ENCODE measurements around the gene WRNIP1. TPM values are rescaled to one million over a fixed set of nuclear protein-coding genes. Genes with fewer than 3 reads are reported as not detected.

WRNIP1 gene
- total and polyA plus RNA-seq, 2 of the 8 experiments (the other 6 are each of a cell fraction or from before 2014, with no cell fraction given): 38.2 to 39.2 TPM

DNA sequence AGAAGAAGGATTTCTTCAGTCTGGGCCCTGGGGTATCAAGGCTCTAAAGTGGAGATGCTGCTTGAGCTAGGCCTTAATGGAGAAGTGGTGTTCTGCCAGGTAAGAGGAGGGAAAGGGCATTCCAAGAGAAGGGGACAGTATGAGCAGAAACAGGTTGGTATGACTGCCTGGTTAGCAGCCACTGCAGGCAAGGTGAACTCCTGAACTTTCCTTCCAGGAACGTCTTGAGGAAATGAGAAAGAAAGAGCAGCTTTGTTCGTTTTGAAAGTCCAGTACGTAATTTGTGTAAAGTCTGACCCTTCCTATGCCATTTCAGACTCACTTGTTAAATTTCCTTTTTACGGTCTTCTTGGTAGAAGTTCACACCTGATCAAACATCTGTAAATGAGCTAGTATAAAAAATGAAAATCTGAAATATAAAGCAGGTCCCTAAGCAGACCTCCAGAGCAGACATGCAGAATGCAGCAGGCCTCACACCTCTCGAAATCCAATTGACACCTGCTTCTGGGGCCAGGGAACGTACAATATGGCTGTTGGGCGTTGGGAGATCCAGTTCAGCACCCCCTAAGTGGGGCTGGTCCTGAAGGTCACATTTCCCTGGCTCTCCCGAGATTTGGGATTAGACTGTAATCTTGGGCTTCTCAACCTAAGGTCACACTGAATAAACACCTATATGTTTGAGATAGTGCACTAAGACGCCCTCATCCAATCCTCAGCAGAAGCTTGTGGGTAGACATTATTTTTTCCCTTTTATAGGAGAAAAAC, 48.1 kb upstream of the WRNIP1 start:
- Histone ChIP-seq H2BK12ac (ENCODE audit: low read depth, low read length) (no peak overlapping the region), H3K79me1 (ENCODE audit: low read depth, low read length) (no peaks in the 10 kb centered on the region), H3K36me3 (ENCODE audit: control insufficient read depth in 2 of 4, insufficient read depth in 4 of 4, low read length in 3 of 4) (no peaks in the 10 kb centered on the region), H2BK15ac (ENCODE audit: low read length) (no peak overlapping the region), H3K14ac (ENCODE audit: insufficient read length) (no peak overlapping the region), H3K27ac (ENCODE audit: low read depth, low read length) (no peak overlapping the region), H3K4me3 (ENCODE audit: extremely low read depth in 1 of 4, insufficient read depth in 2 of 4, low read depth in 3 of 4, low read length in 4 of 4) (no peak overlapping the region), H2AFZ (ENCODE audit: low read length) (no peak overlapping the region), H3K23me2 (ENCODE audit: low read depth, low read length) (no peaks in the 10 kb centered on the region), H4K91ac (replicated peaks; ENCODE audit: insufficient read length, low read length) (no peak overlapping the region), H2BK5ac (ENCODE audit: low read depth, low read length) (no peak overlapping the region), H3K27me3 (replicated peaks in 1 of 4; ENCODE audit: control insufficient read depth in 3 of 4, extremely low read depth in 1 of 4, insufficient read depth in 3 of 4, low read length in 3 of 4) (no peaks in the 10 kb centered on the region; a peak in 1 of 7 replicates), H2BK120ac (replicated peaks; ENCODE audit: low read depth, low read length) (no peak overlapping the region), H3K4me1 (replicated peaks in 1 of 4; ENCODE audit: control insufficient read depth in 3 of 4, insufficient read depth in 4 of 4, low read length in 3 of 4) (0 out of 7 replicates have a peak, but pooled peaks cover 0 to 2% (median 0%) of the 10 kb centered on the region in 4 experiments), H3K18ac (ENCODE audit: extremely low read depth, low read length) (no peak overlapping the region), H3K9me3 (ENCODE audit: insufficient read depth in 2 of 2, low read depth in 1 of 2, low read length in 1 of 2) (peaks cover 2 to 3% of the 10 kb centered on the region in 2 experiments; a peak in 2 of 4 replicates), H4K5ac (ENCODE audit: insufficient read length, low read depth, low read length) (no peak overlapping the region), H2AK5ac (ENCODE audit: low read depth, low read length) (no peak overlapping the region), H4K20me1 (replicated peaks in 1 of 2; ENCODE audit: control insufficient read depth in 1 of 2, insufficient read depth in 2 of 2, low read length in 2 of 2) (no peaks in the 10 kb centered on the region), H3K4ac (replicated peaks; ENCODE audit: insufficient read length, low read depth, low read length) (no peak overlapping the region), H3K79me2 (ENCODE audit: control insufficient read depth in 1 of 2, insufficient read depth in 2 of 2, low read length in 2 of 2) (no peaks in the 10 kb centered on the region), H3K9ac (replicated peaks in 1 of 4; ENCODE audit: extremely low read depth in 1 of 4, low read depth in 3 of 4, low read length in 3 of 4) (no peak overlapping the region), H3K56ac (replicated peaks; ENCODE audit: insufficient read length, low read depth, low read length) (no peak overlapping the region), H3K4me2 (ENCODE audit: insufficient read depth in 1 of 2, low read depth in 2 of 2, low read length in 2 of 2) (no peak overlapping the region), H3K23ac (ENCODE audit: insufficient read length) (no peak overlapping the region), H4K8ac (ENCODE audit: extremely low read depth, insufficient read depth, low read length) (no peak overlapping the region), H2BK20ac (ENCODE audit: low read length) (no peak overlapping the region)
- no peak for DNase-seq (ENCODE audit: low read depth in 1 of 2, low spot score in 2 of 2)
- no peak for FAIRE-seq
- WGBS, 2 experiments (ENCODE audit: extremely low coverage in 1 of 2, insufficient coverage in 1 of 2, insufficient read length in 1 of 2, insufficient replicate concordance in 2 of 2, low coverage in 1 of 2, low lambda C conversion rate in 2 of 2, missing lambda C conversion rate in 1 of 2): 89% methylated on average over 9 of the region's 9 CpGs; no CpG with 5 or more reads in 1 of the 2 experiments
- no peak for TF ChIP-seq SP2 (IDR thresholded peaks at IDR 0.05; ENCODE audit: low read length)
- no peak for TF ChIP-seq EGR1 (IDR thresholded peaks at IDR 0.05; ENCODE audit: borderline replicate concordance, low read depth, low read length)
- TF ChIP-seq ATF2 (IDR thresholded peaks at IDR 0.05; ENCODE audit: low read length): no peak
- no peak for TF ChIP-seq HDAC2 (IDR thresholded peaks at IDR 0.05; ENCODE audit: borderline replicate concordance in 1 of 2, low read depth in 2 of 2, low read length in 2 of 2)
- ChIA-PET CTCF (ENCODE audit: partially characterized antibody) (interaction anchor here (0.8 to 1.4 kb wide), 5 partner anchors 12 to 111 kb away, joined by 3 to 5 read pairs (median 3); no protein-coding TSS in a partner anchor), POLR2A (ENCODE audit: partially characterized antibody) (interaction anchor here (1.0 kb wide), 1 partner anchor 15 kb away, joined by 4 read pairs; no protein-coding TSS in a partner anchor)

Data from H1 (cell line).